Activated CD8-positive, alpha-beta memory T cell treated with anti-CD3 and anti-CD28 coated beads, Interleukin-2, amount 50 U/mL, for 1 hour (primary cell): ENCODE results near the gene SEC14L1.
"Not testable (repeated sequence)": the region's sequence is repeated elsewhere in the genome, so short reads cannot be mapped to it uniquely, and the experiment has no call there.

ENCODE experiments used
- DNase-seq: peaks from one replicate; pipeline ENCODE4 v3.0.0-alpha.2; 2020; ENCODE audit errors: extremely low read depth

The SEC14L1 gene

DNA sequence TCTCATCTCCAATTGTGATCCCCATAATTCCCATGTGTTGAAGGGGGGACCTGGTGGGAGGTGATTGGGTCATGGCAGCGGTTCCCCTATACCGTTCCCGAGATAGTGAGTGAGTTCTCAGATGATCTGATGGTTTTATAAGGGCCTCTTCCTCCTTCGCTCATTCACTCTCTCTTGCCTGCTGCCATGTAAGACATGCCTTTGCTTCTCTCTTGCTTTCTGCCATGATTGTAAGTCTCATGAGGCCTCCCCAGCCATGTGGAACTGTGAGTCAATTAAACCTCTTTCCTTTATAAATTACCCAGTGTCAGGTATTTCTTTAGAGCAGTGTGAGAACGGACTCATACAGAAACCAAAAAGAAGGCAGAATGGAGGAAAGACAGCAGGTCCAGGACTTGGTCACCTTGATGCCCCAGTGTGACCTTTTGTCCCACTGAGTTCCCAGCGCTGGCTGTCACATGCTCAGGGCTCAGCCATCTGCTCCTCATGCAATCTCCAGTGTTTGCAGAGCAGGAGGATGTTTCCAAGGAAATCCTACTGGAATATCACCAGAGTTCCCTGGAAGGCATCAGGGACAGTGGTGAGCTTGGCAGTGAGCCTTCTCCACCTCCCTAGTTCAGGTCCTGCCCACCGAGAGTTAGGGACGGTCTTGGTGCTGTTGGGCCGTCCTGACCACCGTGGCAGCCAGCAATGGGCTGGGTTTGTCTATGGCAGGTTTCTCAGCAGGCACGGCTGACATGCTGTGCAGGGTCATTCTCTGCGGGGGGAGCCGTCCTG, 96.7 kb downstream of the SEC14L1 start:
- DNase-seq, result no peak

DNA sequence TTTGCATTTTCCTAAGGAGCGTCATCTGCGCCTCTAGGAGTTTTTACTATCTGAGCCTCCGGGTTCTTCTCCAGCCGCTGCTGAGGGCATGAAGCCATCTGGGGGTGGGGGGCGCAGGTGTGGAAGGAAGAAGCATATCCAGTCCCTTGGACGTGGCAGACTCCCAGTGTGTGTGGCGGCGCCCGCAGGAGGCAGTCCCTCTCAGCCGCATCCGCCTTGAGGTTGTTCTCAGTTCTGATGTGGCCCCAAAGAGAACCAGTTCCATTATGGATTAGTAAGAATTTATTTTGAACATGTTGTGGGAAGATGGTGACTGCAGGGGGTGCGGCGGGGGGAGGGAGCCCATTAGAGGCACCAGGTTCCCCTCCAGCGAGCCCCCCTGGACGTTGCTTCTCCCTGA, 100.2 kb downstream of the SEC14L1 start:
- DNase-seq, result no peak

DNA sequence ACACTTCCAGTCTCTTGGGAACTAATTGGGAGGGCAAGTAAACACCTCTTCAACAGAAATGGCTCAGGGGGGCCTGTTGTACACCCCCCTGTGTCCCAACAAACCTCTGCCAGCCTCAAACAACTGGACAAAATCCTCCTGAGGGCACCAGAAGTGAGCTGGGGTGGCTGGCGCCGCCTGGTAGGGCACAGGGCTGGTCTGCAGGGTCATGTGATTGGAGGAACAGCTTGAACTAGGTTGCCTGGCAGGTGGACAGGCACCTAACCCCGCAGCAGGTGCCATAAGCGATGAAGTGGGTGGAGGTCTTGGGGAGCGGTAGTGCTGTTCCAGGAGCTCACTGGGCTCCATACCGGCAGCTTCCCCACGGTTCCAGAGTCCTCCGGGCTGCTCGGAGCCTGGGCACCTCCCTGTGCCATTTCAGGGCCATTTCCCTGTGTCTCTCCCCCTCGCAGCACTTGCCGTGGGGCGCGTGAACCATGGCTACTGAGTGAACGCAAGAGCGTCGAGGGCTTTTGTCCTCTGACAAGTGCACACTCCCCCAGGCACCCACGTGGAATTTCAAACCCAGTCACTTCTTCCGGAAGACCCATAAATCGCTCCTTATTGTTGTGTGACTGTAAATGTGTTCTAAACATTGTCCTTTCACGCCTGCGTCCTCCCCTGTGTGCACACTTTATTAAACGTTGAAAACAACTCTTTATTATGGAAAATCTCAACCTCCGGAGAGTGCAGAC, 101.5 kb downstream of the SEC14L1 start:
- DNase-seq, result no peak

DNA sequence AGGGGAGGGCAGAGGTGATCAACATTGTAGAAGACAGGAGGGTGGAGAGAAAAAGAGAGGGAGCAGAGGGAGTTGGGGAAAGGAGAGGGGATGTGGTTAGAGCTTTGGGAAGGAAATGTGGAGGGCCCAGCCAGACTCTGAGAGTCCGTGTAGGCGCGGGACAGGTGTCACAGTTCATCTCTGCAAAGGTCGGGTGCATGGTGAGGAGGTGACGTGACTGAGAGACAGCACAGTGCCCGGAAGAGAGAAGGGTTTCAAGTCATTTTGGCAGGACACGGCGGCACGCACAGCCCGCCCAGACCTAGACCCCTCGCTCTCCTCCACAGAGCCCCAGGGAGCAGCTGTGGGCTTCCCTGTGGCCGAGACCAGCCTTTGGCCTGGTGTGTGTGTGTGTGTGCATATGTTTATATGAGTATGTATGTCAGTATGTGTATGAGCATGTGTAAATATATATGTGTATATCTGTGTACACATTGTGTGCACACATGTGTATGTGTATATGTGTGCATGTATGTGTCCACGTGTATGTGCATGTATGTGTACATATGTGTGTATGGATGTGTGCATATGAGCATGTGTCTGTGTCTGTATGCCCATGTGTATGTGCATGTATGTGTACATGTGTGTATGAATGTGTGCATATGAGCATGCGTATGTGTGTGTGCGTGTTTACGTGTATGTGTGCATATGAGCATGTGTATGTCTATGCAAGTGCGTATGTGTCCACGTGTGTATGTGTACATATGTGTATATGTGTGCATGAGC, 104.6 kb downstream of the SEC14L1 start:
- DNase-seq, result no peak

DNA sequence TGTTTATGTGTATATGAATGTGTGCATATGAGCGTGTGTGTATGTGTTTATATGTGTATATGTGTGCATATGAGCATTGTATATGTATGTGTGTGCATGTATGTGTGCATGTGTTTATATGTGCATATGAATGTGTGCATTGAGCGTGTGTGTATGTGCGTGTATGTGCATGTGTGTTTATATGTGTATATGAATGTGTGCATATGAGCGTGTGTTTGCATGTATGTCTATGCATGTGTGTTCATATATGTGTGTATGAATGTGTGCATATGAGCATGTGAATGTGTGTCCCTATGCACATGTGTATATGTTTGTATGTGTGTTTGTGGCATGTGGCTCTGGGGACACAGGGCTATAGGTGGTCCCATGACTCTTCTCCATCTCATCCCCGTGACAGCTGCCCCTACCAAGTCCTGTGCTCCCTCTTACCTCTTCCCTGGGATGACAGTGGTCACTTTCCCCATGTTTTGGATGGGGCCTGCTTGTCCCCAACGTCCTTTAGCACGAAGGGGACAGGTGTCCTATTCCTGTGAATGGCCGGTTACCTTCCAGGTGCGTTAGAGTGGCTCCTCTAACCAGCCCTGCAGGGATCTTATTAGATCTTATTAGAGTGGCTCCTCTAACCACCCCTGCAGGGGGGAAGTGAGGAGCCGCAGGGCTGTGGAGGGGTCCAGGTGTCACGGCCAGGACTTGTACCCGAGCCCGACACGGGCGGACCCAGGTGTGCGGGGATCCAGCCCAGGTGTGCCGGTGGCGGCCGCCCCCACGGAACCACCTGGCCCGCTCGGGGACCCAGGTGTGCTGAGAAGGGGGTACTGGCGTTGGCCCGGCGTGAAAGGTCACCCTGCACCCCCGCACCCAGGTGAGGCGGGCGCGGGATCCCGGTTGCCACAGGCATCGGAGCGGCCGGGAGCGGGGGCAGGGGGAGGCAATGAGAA, 105.6 kb downstream of the SEC14L1 start:
- no peak for DNase-seq

DNA sequence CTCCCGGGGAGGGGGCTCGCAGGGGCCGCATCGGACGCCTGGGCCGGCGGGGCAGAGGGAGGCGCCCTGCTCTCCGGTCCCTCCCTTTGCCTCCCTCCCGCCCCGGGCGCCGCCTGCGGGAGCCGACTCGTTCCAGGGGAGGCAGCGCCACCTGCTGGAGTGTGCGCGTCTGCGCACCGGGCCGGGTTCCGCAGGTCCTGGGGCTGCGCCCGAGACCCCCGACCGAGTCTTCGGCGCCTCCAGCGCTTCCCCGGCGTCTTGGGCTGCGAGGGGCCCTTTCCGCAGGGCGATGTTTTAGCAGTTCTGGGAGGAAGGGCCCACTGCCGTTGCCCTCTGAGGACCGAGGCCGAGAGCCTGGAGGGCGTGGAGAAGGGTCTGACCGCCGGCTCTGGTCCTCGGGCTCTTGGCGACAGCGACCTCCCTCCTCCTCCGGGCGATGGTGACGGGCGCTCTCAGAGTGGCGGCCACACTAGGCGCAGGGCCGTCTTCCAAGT, 106.3 kb downstream of the SEC14L1 start:
- DNase-seq, result peak; percentile 57

DNA sequence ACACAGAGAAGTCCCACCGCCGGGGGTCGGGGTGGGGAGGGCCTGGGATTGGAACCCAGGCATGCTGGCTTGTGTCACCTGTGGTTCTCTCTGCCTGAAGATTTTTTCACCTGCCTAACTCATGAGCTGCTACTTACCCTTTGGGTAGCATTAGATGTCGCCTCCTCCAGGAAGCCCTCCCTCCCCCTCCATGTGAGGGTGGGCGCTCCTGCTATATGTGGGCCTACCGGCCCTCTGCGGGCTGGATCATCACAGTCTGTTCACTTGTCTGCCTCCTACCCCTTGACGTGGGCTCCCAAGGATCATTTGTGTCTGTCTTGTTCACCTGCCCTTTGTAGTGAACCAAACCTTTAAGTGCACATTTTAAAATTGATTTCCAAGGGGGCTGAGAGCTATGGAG, 106.8 kb downstream of the SEC14L1 start:
- no peak for DNase-seq

DNA sequence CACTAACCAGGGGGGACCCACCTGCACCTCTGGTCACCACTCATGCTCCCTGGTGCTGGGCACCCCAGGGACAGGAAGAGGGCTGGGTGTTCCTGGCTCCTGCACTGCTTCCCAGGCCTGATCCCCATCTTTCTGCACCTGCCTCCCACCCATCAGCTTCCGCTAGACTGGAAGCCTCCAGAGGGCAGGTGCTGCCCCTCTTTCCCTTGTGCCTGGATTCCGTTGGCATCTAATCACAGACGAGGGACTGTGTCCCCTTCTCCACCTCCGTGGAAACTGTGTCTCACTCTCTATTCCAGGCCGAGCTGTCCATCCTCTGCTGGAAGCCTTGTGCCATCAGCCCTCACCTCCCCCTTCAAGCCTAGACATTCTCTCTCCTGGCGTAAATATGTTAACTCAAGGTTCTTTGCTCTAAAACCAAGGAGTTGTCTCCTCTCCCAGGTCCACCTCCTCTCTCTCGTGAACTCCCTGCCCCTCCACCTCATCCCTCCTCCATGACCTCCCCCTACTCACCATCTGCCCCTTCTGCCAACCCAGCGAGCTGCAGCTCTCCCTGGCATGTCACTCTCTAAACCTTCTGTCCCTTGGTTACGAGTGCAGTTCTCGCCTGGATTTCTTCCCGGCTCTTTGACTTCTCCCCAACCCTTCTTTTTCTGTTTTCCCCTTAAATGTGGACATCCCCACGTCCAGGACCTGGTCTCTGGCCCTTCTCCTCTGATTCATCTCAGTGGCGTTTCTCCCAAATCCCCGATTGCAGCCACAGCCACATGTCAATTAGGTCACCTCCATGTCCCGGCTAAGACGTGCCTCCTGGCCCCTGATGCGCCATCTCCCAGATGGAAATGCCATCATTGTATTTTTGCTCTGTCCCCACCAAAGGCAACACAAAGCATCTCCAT, 107.7 kb downstream of the SEC14L1 start:
- no peak for DNase-seq

DNA sequence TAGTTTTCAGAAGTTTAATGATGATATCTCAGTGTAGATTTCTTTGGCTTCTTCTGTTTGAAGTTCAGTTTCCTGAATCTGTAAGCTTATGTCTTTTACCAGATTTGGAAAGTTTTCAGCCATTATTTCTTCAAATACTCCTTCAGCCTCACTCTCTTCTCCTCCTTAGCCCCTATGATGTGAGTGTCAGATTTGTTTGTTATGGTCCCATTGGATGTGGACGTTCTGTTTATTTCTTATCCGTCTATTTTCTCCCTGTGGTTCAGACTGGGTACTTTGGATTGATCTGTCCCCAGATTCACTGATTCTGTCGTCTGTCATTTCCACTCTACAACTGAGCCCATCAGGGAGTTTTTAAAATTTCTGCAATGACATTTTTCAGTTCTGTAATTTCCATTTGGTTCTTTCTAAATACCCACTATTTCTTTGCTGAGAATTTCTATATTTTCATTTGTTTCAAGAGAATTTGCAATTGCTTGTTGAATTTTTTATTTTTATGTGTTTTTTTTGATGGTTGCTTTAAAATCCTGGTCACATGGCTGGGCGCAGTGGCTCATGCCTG, 110.9 kb downstream of the SEC14L1 start:
- no peak for DNase-seq

DNA sequence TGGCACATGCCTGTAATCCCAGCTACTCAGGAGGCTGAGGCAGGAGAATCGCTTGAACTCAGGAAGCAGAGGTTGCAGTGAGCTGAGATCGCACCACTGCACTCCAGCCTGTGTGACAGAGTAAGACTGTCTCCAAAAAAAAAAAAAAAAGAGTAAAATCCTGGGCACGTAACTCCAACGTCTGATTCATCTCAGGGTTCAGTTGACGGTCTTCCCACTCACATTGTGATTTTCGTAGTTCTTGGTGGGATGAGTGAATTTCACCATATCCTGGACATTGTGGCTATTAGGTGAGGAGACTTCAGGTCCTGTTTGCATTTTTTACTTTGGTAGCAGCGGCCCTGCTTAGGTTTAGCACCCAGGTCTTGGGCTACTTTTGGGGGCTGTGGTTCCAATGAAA, 111.5 kb downstream of the SEC14L1 start:
- not testable (repeated sequence) for DNase-seq

DNA sequence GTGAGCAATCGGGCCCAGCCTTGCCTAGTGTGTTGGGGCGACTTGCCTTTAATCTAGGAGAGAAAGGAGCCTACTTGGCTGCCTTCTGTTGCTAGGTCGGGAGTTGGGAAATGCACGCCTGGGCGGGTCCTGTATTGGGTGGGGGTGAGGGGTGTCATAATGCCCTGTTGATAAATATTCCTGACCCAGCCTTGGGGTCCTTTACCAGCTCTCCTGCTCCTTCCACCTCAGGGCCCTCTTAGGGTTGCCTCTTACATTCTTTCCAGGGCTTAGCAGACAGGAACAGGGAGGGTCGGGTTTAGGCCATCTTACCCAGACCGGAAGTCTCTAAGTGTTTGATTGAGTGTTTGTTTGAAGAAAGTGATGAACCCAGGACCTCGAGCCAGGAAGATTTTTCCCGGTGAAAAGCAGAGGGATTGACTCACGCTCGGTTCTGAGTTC, 112.9 kb downstream of the SEC14L1 start:
- no peak for DNase-seq

DNA sequence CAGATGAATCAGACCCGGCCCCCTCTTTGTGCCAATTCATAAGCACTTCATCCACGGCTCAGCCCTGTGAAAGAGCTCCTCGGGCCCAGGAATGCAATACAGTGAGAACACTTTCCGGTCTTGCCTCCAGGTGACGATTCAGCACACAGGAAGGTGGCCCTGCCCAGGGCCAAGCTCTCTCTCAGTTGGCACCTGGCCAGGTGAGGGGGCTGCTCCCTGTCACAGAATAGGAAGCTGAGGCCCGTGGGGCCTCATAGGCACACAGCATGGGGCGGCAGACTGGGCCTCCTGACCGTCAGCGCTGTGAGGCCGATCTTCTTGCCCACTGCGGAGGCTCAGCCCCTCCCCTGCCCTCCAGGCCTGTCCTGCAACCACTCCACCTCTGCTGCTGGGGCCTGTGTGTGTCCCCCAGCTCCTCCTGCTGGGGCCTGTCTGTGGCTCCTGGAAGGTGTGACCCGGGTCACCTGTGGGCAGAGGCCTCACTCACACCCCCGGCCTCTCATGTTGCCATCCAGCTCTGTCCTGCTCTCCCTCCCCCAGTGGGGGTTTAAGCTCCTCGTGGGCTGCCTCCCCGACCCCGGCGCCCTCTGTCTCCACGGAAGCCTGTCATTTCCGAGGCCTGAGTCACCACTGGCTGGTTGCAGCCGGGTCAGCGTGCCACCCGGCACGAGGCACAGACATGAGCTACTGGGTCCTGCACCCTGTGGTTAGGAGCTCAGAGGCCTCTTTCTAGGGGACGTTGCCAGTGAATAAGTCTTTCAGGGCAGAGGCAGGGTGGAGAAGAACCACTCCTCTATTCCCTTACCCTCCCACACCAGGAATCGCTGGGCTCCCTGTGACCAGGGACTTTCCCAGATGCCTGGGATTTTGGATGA, 114.4 kb downstream of the SEC14L1 start:
- DNase-seq, result no peak

DNA sequence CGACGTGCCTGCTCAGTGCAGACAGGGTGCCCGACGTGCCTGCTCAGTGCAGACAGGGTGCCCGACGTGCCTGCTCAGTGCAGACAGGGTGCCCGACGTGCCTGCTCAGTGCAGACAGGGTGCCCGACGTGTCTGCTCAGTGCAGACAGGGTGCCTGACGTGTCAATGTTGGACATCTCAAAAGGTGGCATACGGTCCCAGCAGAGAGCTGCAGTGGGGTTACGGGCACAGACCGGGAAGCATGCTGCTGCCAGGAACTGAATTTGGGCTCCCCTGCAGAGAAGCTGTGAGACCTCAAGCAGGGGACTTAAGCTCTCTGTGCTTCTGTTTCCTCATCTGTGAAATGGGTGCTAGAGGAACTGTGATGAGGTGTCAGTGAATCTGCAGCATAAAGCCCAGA, 115.2 kb downstream of the SEC14L1 start:
- not testable (repeated sequence) for DNase-seq

DNA sequence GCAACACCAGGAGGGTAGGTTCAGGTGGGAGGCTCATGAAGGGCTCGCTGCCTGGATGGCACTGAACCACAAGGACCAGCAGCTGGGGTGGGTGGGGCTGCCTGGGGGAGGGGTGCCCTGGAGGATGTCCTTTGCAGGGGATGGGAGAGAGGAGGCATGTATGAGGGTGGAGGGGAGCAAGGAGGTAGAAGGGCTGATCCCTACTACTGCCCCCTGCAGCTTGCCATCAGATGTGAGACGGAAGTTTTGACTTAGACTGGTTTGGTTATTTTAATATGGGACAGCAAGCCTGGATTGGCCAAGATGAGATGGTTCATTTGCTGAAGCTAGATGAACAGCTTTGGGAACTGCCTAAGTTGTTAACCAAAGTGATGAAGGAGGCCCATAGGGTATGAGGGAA, 115.9 kb downstream of the SEC14L1 start:
- no peak for DNase-seq

DNA sequence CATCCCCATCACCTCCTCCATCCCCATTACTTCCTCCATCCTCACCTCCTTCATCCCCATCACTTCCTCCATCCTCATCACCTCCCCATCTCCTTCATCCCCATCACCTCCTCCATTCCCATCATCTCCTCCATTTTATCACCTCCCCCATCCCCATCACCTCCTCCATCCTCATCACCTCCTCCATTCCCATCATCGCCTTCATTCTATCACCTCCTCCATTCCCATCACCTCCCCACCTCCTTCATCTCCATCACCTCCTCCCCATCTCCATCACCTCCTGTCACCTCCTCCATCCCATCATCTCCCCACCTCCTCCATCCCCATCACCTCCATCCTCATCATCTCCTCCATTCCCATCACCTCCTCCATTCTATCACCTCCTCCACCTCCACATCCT, 116.4 kb downstream of the SEC14L1 start:
- no peak for DNase-seq

DNA sequence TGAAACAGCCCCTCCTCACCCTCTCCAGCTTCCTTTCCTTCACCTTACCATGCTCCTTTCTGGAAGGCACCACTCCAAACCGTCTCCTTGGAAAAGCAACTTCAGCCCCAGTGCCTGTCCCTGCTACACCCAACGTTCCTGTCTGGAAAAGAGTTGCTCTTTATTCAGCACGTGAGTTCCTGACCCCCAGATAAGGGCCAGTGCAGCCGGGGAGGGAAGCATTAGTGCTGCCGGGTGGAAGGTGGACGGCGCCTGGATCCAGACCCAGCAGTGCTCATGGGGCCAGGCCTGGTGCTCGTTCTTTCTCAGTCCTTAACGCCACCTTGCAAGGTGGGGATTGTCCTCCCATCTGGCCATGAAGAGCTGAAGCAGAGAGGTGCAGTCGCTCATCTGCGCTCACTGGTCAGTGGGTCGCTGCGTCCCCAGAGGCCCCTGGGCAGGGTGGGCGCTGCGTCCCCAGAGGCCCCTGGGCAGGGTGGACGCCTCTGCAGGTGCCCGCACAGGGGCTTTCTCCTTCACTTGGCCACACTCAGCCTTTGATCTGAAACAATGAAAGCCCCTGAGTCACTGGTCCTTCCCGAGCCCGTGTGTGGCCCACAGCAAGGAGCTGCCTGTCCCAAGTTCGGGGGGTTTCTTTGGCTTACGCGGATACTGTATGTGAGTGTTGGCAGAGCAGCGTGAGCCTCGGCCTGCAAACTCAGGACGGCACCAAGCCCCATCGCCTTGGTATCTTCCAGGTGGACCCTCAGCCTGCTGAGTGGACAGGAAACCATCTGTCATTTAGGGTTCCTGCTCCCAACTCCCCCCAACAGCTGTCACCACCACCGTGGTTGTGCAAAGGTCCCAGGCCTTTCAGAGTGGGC, 117.1 kb downstream of the SEC14L1 start:
- no peak for DNase-seq

DNA sequence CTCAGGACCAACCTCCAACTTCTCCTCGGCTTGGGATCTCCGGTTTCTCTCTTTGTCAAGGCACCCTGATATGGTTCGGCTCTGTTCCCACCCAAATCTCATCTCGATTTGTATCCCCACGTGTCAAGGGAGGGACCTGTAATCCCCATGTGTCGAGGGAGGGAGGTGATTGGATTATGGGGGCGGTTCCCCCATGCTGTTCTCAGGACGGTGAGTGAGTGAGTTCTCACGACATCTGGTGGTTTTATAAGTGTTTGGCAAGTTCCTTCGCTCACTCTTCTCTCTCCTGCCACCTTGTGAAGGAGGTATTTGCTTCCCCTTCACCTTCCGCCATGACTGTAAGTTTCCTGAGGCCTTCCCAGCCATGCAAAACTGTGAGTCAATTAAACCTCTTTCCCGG, 117.9 kb downstream of the SEC14L1 start:
- no peak for DNase-seq
